Large intestine (tissue), 3 donors: ENCODE results near the gene HENMT1. TPM values are rescaled to one million over a fixed set of nuclear protein-coding genes. Genes with fewer than 3 reads are reported as not detected.
"Not testable (repeated sequence)": the region's sequence is repeated elsewhere in the genome, so short reads cannot be mapped to it uniquely, and the experiment has no call there.

Experiments used
- DNase-seq, 2 donors: peaks; one replicate each; pipeline versions ENCODE4 v3.0.0 to v3.0.0-alpha.2; 2013
- H3K27ac ChIP-seq: one replicate; pipeline ENCODE4 v1.5.1; 2013; ENCODE audit warnings: low read length
- H3K27me3 ChIP-seq: 2 replicates; pipeline ENCODE4 v1.6.1; 2013; ENCODE audit warnings: low read length; ENCODE audit not compliant: control insufficient read depth, insufficient read depth
- H3K36me3 ChIP-seq: 2 replicates; pipeline ENCODE4 v1.6.1; 2013; ENCODE audit warnings: low read length; ENCODE audit not compliant: control insufficient read depth, insufficient read depth
- H3K4me1 ChIP-seq: one replicate; pipeline ENCODE4 v1.6.1; 2013; ENCODE audit warnings: low read length; ENCODE audit not compliant: control insufficient read depth, insufficient read depth
- H3K4me3 ChIP-seq: one replicate; pipeline ENCODE4 v1.5.1; 2013; ENCODE audit warnings: low read length
- H3K9me3 ChIP-seq: one replicate; pipeline ENCODE4 v1.6.1; 2013; ENCODE audit warnings: mild to moderate bottlenecking, low read depth, low read length, moderate library complexity; ENCODE audit not compliant: control insufficient read depth
- WGBS: methylation state at CpG from one replicate; pipeline ENCODE4 v1.1.5; 2013; ENCODE audit warnings: low lambda C conversion rate; ENCODE audit not compliant: insufficient coverage; 5-methylcytosine and 5-hydroxymethylcytosine counted together
- polyA plus RNA-seq: library from polyadenylated mRNA; unstranded; fragments of 120-200 nt; gene quantifications from one replicate; pipeline ENCODE4 v1.2.1, GENCODE V29; 2013

The HENMT1 gene
- polyA plus RNA-seq, 1 donor, result 9.5 TPM

DNA sequence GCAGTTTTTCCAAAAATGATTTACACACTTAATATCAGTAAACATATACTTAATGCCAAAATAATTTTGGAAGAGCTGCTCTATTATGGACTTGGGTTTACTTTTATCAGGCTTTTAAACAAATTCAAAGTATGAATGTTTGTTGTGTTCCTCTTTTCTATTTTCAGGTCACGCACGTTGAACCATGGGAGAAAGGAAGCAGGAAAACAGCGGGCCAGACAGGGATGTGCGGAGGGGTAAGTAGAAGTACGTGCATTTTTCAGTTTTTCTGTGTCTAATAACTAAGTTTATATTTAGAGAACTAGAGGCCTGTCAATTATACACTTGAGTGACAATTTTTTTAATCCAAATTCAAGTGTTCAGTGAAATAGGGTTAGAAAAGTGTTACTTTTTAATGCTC is 34.6 kb upstream of the HENMT1 start:
- peaks cover 34% of the 10 kb centered on the region for H3K36me3 ChIP-seq
- H3K4me3 ChIP-seq, result no peak overlapping the region
- H3K9me3 ChIP-seq, result no peaks in the 10 kb centered on the region
- 94% methylated on average over 3 of the region's 5 CpGs for WGBS
- DNase-seq, result no peak
- no peak overlapping the region for H3K27ac ChIP-seq
- no peaks in the 10 kb centered on the region for H3K27me3 ChIP-seq
- H3K4me1 ChIP-seq, result peaks cover 3% of the 10 kb centered on the region

- WGBS, result no CpG with 5 or more reads among the region's 36 CpGs
- Histone ChIP-seq H3K36me3 (peaks cover 11% of the 10 kb centered on the region), H3K4me3 (peak overlapping the region; percentile 85), H3K27ac (peak overlapping the region; percentile 99), H3K27me3 (no peaks in the 10 kb centered on the region), H3K9me3 (no peaks in the 10 kb centered on the region), H3K4me1 (peaks cover 3% of the 10 kb centered on the region)
- peak; percentile 70 to 90 for DNase-seq
These were observed 32.1 kb upstream of the HENMT1 start for GRCh38 chr1:108692724-108693655.

- no peaks in the 10 kb centered on the region for H3K9me3 ChIP-seq
- peak; percentile 94 to 96 for DNase-seq
- H3K4me3 ChIP-seq, result peak within 1 kb of the TSS; percentile 85
- H3K4me1 ChIP-seq, result peaks cover 3% of the 10 kb centered on the region
- peak within 1 kb of the TSS; percentile 99 for H3K27ac ChIP-seq
- H3K27me3 ChIP-seq, result no peaks in the 10 kb centered on the region
- H3K36me3 ChIP-seq, result peaks cover 7% of the 10 kb centered on the region
- WGBS, result no CpG with 5 or more reads among the region's 59 CpGs
These were observed 31.2 kb upstream of the HENMT1 start, which contains the start of gene PRPF38B for GRCh38 chr1:108691942-108692723. PRPF38B (plus strand) TSS chr1:108692310; CDS start chr1:108692592, 282 bp downstream.

- peak overlapping the region; percentile 99 for H3K27ac ChIP-seq
- DNase-seq, result no peak
These were observed 30.4 kb upstream of the HENMT1 start for GRCh38 chr1:108691128-108691941.

DNA sequence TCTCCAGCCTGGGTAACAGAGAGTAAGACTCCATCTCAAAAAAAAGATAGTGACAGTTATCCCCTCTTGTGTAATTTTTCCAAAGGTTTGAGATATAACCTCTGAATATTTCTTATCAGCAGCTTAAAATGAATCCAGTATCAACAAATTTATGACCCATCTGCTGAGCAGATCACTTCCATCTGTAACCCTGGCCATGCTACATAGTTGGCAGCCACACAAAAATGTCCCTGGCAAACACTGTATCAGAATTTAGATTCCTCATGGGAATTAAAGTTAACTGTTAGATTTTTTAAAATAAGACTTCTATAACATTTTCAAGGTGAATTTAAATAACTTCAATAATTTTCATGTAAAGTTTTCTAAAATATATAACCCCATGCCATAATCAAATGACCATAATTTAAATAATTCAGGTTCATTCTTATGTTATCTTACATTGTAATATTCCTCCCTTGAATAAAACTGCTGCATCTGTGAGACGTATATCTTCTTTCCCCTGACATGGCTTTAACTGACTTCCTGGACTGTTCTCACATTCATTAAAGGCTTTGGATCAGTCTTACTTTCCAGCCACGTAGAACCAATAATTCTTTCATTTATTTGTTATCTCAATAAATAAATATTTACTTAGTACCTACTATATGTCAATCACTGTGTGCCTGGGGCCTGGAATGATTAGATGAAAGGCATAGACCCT is 25.9 kb upstream of the HENMT1 start:
- peaks cover 3% of the 10 kb centered on the region for H3K4me1 ChIP-seq
- H3K36me3 ChIP-seq, result no peaks in the 10 kb centered on the region
- H3K9me3 ChIP-seq, result no peaks in the 10 kb centered on the region
- no peak overlapping the region for H3K27ac ChIP-seq
- H3K27me3 ChIP-seq, result no peaks in the 10 kb centered on the region
- no peak overlapping the region for H3K4me3 ChIP-seq
- no peak for DNase-seq
- no CpG with 5 or more reads among the region's 2 CpGs for WGBS

More at GRCh38 chr1:108691128-108691941, 30.4 kb upstream of the HENMT1 start:
- H3K36me3 ChIP-seq, result no peaks in the 10 kb centered on the region
- 49% methylated on average over 5 of the region's 12 CpGs for WGBS
- H3K27me3 ChIP-seq, result no peaks in the 10 kb centered on the region
- H3K4me1 ChIP-seq, result peaks cover 3% of the 10 kb centered on the region
- peak overlapping the region; percentile 85 for H3K4me3 ChIP-seq
- no peaks in the 10 kb centered on the region for H3K9me3 ChIP-seq

DNA sequence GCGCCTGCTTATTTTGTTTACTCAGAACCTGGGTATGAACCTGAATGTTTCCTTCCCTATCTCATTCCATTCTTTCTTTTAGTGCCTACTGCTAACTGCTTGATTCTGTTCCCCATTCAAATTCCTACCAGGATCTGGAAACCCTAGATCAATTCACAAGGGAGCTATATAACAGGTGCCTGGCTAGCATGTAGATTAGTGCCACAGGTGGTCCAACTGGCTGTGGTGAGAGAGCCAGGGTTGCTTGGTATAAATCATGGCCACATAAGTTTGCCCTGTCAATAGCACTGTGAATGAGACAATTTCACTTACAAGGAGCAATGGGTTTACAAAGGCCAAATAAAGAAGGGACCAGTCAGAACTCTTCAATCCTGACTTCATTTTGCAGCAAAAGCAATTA is 24.6 kb upstream of the HENMT1 start:
- H3K36me3 ChIP-seq, result no peaks in the 10 kb centered on the region
- no peak overlapping the region for H3K4me3 ChIP-seq
- no peak for DNase-seq
- no peak overlapping the region for H3K27ac ChIP-seq
- no peaks in the 10 kb centered on the region for H3K4me1 ChIP-seq
- no peaks in the 10 kb centered on the region for H3K27me3 ChIP-seq
- H3K9me3 ChIP-seq, result no peaks in the 10 kb centered on the region
- 60% methylated on average over 1 of the region's 1 CpG for WGBS

GRCh38 chr1:108681701-108682100 is 20.8 kb upstream of the HENMT1 start:
- not testable (repeated sequence) for H3K27ac ChIP-seq, DNase-seq, H3K27me3 ChIP-seq, H3K9me3 ChIP-seq, H3K4me1 ChIP-seq, H3K36me3 ChIP-seq, H3K4me3 ChIP-seq
- WGBS, result no CpG with 5 or more reads among the region's 4 CpGs

DNA sequence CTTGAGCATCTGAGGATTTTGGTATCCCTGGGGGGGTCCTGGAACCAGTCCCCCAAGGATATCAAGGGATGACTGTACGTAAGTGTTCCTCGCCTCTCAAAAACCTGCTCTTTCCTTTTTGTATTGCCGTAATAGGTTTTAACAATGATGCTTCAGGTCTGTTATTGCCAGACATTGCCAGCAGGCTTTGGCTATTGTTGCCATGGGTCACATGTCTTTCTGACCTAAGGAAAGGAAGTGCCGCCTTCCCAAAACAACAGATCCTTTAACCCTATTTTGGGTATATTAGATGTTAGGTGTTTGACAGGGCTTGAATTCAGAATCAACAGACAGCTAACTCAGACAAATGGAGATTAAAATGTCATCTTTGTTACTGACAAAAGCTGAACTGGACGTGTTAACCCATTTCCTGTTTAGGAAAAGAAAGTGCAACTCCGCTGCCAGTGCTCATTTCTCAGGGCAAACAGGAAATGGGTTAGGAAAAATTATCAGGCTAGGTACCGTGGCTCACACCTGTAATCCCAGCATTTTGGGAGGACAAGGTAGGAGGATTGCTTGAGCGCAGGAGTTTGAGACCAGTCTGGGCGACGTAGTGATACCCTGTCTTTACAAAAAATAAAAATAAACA is 18.8 kb upstream of the HENMT1 start:
- Histone ChIP-seq H3K4me3 (no peak overlapping the region), H3K4me1 (no peaks in the 10 kb centered on the region), H3K36me3 (no peaks in the 10 kb centered on the region), H3K9me3 (peaks cover 3% of the 10 kb centered on the region), H3K27me3 (no peaks in the 10 kb centered on the region), H3K27ac (no peak overlapping the region)
- no peak for DNase-seq
- WGBS, result no CpG with 5 or more reads among the region's 10 CpGs

GRCh38 chr1:108678706-108679105 is 17.8 kb upstream of the HENMT1 start:
- no peaks in the 10 kb centered on the region for H3K4me1 ChIP-seq
- H3K27me3 ChIP-seq, result no peaks in the 10 kb centered on the region
- no CpG with 5 or more reads among the region's 4 CpGs for WGBS
- H3K27ac ChIP-seq, result no peak overlapping the region
- H3K9me3 ChIP-seq, result peaks cover 3% of the 10 kb centered on the region
- DNase-seq, result no peak
- no peaks in the 10 kb centered on the region for H3K36me3 ChIP-seq
- no peak overlapping the region for H3K4me3 ChIP-seq
